Activated T-helper 17 cell treated with anti-CD3 and anti-CD28 coated beads, Interleukin-2, amount 50 U/mL, for 72 hours (primary cell): ENCODE results near the gene RNF26. TPM values are rescaled to one million over a fixed set of nuclear protein-coding genes. Genes with fewer than 3 reads are reported as not detected.

Source experiments
- ATAC-seq: fragments of 150-1000 bp; cut with Tn5 transposase; replicated peaks from 2 replicates; pipeline ENCODE4 v1.10.0; 2021; ENCODE audit warnings: mild to moderate bottlenecking, moderate library complexity
- H3K27ac Mint-ChIP-seq: one replicate; pipeline ENCODE4 v1.8.0; 2022; ENCODE audit warnings: mixed read lengths
- H3K27me3 Mint-ChIP-seq: one replicate; pipeline ENCODE4 v1.8.0; 2022; ENCODE audit warnings: mixed read lengths
- H3K36me3 Mint-ChIP-seq: one replicate; pipeline ENCODE4 v1.8.0; 2022; ENCODE audit warnings: low read depth, mild to moderate bottlenecking, mixed read lengths
- H3K4me1 Mint-ChIP-seq: one replicate; pipeline ENCODE4 v1.8.0; 2022; ENCODE audit warnings: mixed read lengths
- H3K4me3 Mint-ChIP-seq: one replicate; pipeline ENCODE4 v1.8.0; 2022; ENCODE audit warnings: mild to moderate bottlenecking, mixed read lengths
- H3K9me3 Mint-ChIP-seq: one replicate; pipeline ENCODE4 v1.8.0; 2022; ENCODE audit warnings: mixed read lengths
- total RNA-seq, 2 donors: library from RNA; stranded (reverse); gene quantifications; one replicate each; pipeline ENCODE4 v1.2.3, GENCODE V29; 2022

Gene RNF26
- total RNA-seq, 2 donors from 2014 or later = 23.7 to 32.6 TPM

- no peaks in the 10 kb centered on the region for H3K4me1 Mint-ChIP-seq
- no peak overlapping the region for H3K4me3 Mint-ChIP-seq
- no peak for ATAC-seq
- no peaks in the 10 kb centered on the region for H3K9me3 Mint-ChIP-seq
- no peaks in the 10 kb centered on the region for H3K27me3 Mint-ChIP-seq
- H3K36me3 Mint-ChIP-seq = no peaks in the 10 kb centered on the region
- no peak overlapping the region for H3K27ac Mint-ChIP-seq
These were observed 50.0 kb downstream of the RNF26 start for GRCh38 chr11:119384332-119384731.

Other genes starting within 250 kb of the RNF26 start
- 10 to 100 TPM; 15.7 to 26.3 TPM for gene HMBS, start 249.6 kb upstream of the RNF26 start, total RNA-seq
- gene DPAGT1, start 232.7 kb upstream of the RNF26 start, total RNA-seq = 10 to 100 TPM; 57.6 to 85.7 TPM
- 10 to 100 TPM; 16.5 to 26.4 TPM for gene C2CD2L, start 227.2 kb upstream of the RNF26 start, total RNA-seq
- gene HINFP, start 212.9 kb upstream of the RNF26 start, total RNA-seq = 10 to 100 TPM; 41.6 to 47.5 TPM
- gene ABCG4, start 185.5 kb upstream of the RNF26 start, total RNA-seq = not detected
- 10 to 100 TPM in 1 of 2 donors, 1 to 10 TPM in 1; 9.7 to 10.3 TPM for gene NLRX1, start 165.8 kb upstream of the RNF26 start, total RNA-seq
- under 1 TPM in 1 of 2 donors, not detected in 1; 0.19 TPM for gene NHERF4, start 149.1 kb upstream of the RNF26 start, total RNA-seq
- 10 to 100 TPM; 35.9 to 41.7 TPM for gene CBL, start 128.2 kb upstream of the RNF26 start, total RNA-seq
- 10 to 100 TPM in 1 of 2 donors, 1 to 10 TPM in 1; 8.2 to 31.1 TPM for gene MCAM, start 17.4 kb upstream of the RNF26 start, total RNA-seq
- gene C1QTNF5, start 6.4 kb downstream of the RNF26 start, total RNA-seq = not detected
- gene MFRP, start 12.2 kb downstream of the RNF26 start, total RNA-seq = not detected
- 1 to 10 TPM in 1 of 2 donors, under 1 TPM in 1; 0.52 to 1.3 TPM for gene USP2, start 47.2 kb downstream of the RNF26 start, total RNA-seq
- gene THY1, start 88.6 kb downstream of the RNF26 start, total RNA-seq = 1 to 10 TPM; 1.1 to 4.7 TPM